ENCODE results near the gene SLC17A8. TPM values are rescaled to one million over a fixed set of nuclear protein-coding genes. Genes with fewer than 3 reads are reported as not detected.

Gene SLC17A8
- total and polyA plus RNA-seq, 2 donors (not counting 3 experiments of a cell fraction or from before 2014, with no cell fraction given): not detected

GRCh38 chr12:100414739-100415138 is 57.9 kb downstream of the SLC17A8 start:
- Histone ChIP-seq H3K4me1 (ENCODE audit: control insufficient read depth, extremely low read depth, insufficient read depth, low read length) (no peaks in the 10 kb centered on the region), H3K9me3 (replicated peaks; ENCODE audit: control insufficient read depth, insufficient read depth, low read length) (no peaks in the 10 kb centered on the region), H2AFZ (ENCODE audit: low read depth, low read length) (no peak overlapping the region), H4K20me1 (replicated peaks; ENCODE audit: control insufficient read depth, extremely low read depth, insufficient read depth, low read length) (no peaks in the 10 kb centered on the region), H3K9me1 (replicated peaks; ENCODE audit: control insufficient read depth, extremely low read depth, insufficient read depth, low read length) (no peaks in the 10 kb centered on the region), H3K4me3 (replicated peaks in 1 of 3; ENCODE audit: insufficient read depth in 1 of 3, low read depth in 1 of 3, low read length in 3 of 3) (no peak overlapping the region), H3K4me2 (ENCODE audit: insufficient read depth, low read length) (no peak overlapping the region), H3K36me3 (ENCODE audit: control insufficient read depth in 2 of 2, extremely low read depth in 1 of 2, insufficient read depth in 2 of 2, low read length in 2 of 2) (no peaks in the 10 kb centered on the region), H3K79me2 (ENCODE audit: control insufficient read depth, insufficient read depth, low read length) (no peaks in the 10 kb centered on the region), H3K27ac (ENCODE audit: insufficient read depth, low read depth, low read length) (no peak overlapping the region), H3K9ac (replicated peaks; ENCODE audit: extremely low read depth, insufficient read depth, low read length) (no peak overlapping the region), H3K27me3 (ENCODE audit: control insufficient read depth in 2 of 2, insufficient read depth in 2 of 2, low read length in 2 of 2) (no peaks in the 10 kb centered on the region)
- no peak for DNase-seq (ENCODE audit: low read depth, low spot score)
- no peak for FAIRE-seq
- BruUV-seq (replicated peaks): no TSS peak
- intact Hi-C loops (cut with micrococcal nuclease): no loop called here
- dilution Hi-C loops (cut with MboI; ENCODE audit: extremely low pct_ligation_motif_present, low sequenced_read_pairs): no loop called here
- ChIA-PET CTCF (interaction anchor here (4.7 kb wide), 1 partner anchor 10 kb away, joined by 31 read pairs; no protein-coding TSS in a partner anchor), POLR2A (no interaction called here)
- no peak for TF ChIP-seq POLR2AphosphoS5 (IDR thresholded peaks at IDR 0.05; ENCODE audit: insufficient read depth, low read depth, low read length)
- no peak for TF ChIP-seq GATA2 (IDR thresholded peaks at IDR 0.05; ENCODE audit: insufficient read depth, insufficient read length, low read depth, low read length)
- TF ChIP-seq JUN (IDR thresholded peaks at IDR 0.05; ENCODE audit: borderline replicate concordance, insufficient read depth, insufficient read length, low read depth): no peak
- TF ChIP-seq FOS (IDR thresholded peaks at IDR 0.05; ENCODE audit: borderline replicate concordance, insufficient read depth, low read length): no peak
- TF ChIP-seq POLR2A (IDR thresholded peaks at IDR 0.05; ENCODE audit: low read depth, low read length): no peak
- TF ChIP-seq MAX (IDR thresholded peaks at IDR 0.05; ENCODE audit: insufficient read depth, insufficient read length): no peak

GRCh38 chr12:100422646-100423045 is 65.8 kb downstream of the SLC17A8 start:
- no peak for DNase-seq (ENCODE audit: low read depth, low spot score)
- Histone ChIP-seq H3K4me1 (ENCODE audit: control insufficient read depth, extremely low read depth, insufficient read depth, low read length) (no peaks in the 10 kb centered on the region), H3K9me3 (replicated peaks; ENCODE audit: control insufficient read depth, insufficient read depth, low read length) (no peaks in the 10 kb centered on the region), H3K9ac (replicated peaks; ENCODE audit: extremely low read depth, insufficient read depth, low read length) (no peak overlapping the region), H3K4me2 (ENCODE audit: insufficient read depth, low read length) (no peak overlapping the region), H2AFZ (ENCODE audit: low read depth, low read length) (no peak overlapping the region), H4K20me1 (replicated peaks; ENCODE audit: control insufficient read depth, extremely low read depth, insufficient read depth, low read length) (no peaks in the 10 kb centered on the region), H3K36me3 (ENCODE audit: control insufficient read depth in 2 of 2, extremely low read depth in 1 of 2, insufficient read depth in 2 of 2, low read length in 2 of 2) (no peaks in the 10 kb centered on the region), H3K9me1 (replicated peaks; ENCODE audit: control insufficient read depth, extremely low read depth, insufficient read depth, low read length) (no peaks in the 10 kb centered on the region), H3K4me3 (replicated peaks in 1 of 3; ENCODE audit: insufficient read depth in 1 of 3, low read depth in 1 of 3, low read length in 3 of 3) (no peak overlapping the region), H3K27ac (ENCODE audit: insufficient read depth, low read depth, low read length) (no peak overlapping the region), H3K27me3 (ENCODE audit: control insufficient read depth in 2 of 2, insufficient read depth in 2 of 2, low read length in 2 of 2) (no peaks in the 10 kb centered on the region), H3K79me2 (ENCODE audit: control insufficient read depth, insufficient read depth, low read length) (no peaks in the 10 kb centered on the region)
- FAIRE-seq: no peak
- ChIA-PET CTCF (interaction anchor here (0.8 kb wide), 1 partner anchor 18 kb away, joined by 5 read pairs; no protein-coding TSS in a partner anchor), POLR2A (no interaction called here)
- intact Hi-C loops (cut with micrococcal nuclease) (no loop called here), dilution Hi-C loops (cut with MboI; ENCODE audit: extremely low pct_ligation_motif_present, low sequenced_read_pairs) (no loop called here)
- BruUV-seq (replicated peaks): no TSS peak
- TF ChIP-seq CTCF (IDR thresholded peaks at IDR 0.05; ENCODE audit: extremely low read depth in 1 of 2, insufficient read depth in 1 of 2, low read depth in 1 of 2, low read length in 2 of 2) (no peak), EZH2 (IDR thresholded peaks at IDR 0.05; ENCODE audit: borderline replicate concordance, low read depth, low read length, severe bottlenecking) (no peak), POLR2A (IDR thresholded peaks at IDR 0.05; ENCODE audit: low read depth, low read length) (no peak), GATA2 (IDR thresholded peaks at IDR 0.05; ENCODE audit: insufficient read depth, insufficient read length, low read depth, low read length) (no peak), JUN (IDR thresholded peaks at IDR 0.05; ENCODE audit: borderline replicate concordance, insufficient read depth, insufficient read length, low read depth) (no peak), FOS (IDR thresholded peaks at IDR 0.05; ENCODE audit: borderline replicate concordance, insufficient read depth, low read length) (no peak), MAX (IDR thresholded peaks at IDR 0.05; ENCODE audit: insufficient read depth, insufficient read length) (no peak), MYC (IDR thresholded peaks at IDR 0.05; ENCODE audit: low read depth, low read length) (no peak), POLR2AphosphoS5 (IDR thresholded peaks at IDR 0.05; ENCODE audit: insufficient read depth, low read depth, low read length) (no peak)

Data from endothelial cell of umbilical vein (primary cell).